ENCODE results near the gene CNTLN.

CNTLN gene

DNA sequence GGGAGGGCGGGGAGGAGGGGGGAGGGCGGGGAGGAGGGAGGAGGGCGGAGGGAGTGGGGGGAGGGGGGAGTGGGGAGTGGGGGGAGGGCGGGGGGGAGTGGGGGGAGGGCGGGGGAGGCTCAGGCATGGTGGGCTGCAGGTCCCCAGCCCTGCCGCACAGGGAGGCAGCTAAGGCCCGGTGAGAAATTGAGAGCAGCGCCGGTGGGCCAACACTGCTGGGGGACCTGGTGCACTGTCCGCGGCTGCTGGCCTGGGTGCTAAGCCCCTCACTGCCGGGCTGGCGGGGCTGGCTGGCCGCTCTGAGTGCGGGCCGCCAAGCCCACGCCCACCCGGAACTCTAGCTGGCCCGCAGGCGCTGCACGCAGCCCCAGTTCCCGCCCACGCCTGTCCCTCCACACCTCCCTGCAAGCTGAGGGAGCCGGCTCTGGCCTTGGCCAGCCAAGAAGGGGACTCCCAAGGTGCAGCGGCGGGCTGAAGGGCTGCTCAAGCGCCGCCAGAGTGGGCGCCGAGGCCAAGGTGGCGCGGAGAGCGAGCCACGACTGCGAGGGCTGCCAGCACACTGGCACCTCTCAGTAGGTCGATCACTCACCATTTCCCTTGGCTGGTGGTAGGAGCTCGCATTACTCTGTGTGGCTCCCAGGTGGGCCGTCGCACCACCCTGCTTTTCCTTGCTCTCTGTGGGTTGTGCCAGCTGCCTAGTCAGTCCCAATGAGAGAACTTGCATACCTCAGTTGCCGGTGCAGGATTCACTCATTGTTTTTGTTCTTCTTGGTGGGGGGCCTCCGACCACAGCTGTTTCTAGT, 160.2 kb downstream of the CNTLN start:
- H3F3A ChIP-seq (ENCODE audit: low read depth): no peaks in the 10 kb centered on the region
- H3K9me3 ChIP-seq (ENCODE audit: insufficient read depth, low read depth, low read length): no peaks in the 10 kb centered on the region
- H3K9me2 ChIP-seq (replicated peaks; ENCODE audit: low read depth, low read length): no peaks in the 10 kb centered on the region
- peaks cover 5% of the 10 kb centered on the region for H3K4me1 ChIP-seq (ENCODE audit: insufficient read depth, low read length, poor library complexity, severe bottlenecking)
- no peak overlapping the region for H2AFZ ChIP-seq (ENCODE audit: low read length)
- H3K4me3 ChIP-seq (ENCODE audit: low read length, poor library complexity, severe bottlenecking): no peak overlapping the region
- H3K36me3 ChIP-seq (ENCODE audit: insufficient read depth, low read length): peaks cover 7% of the 10 kb centered on the region; the same call in 1 of the 2 replicates
- H3K27me3 ChIP-seq (ENCODE audit: insufficient read depth, low read length, poor library complexity, severe bottlenecking): no peaks in the 10 kb centered on the region
- H3K4me2 ChIP-seq (ENCODE audit: low read depth, low read length, poor library complexity, severe bottlenecking): no peak overlapping the region
- no peaks in the 10 kb centered on the region for H4K20me1 ChIP-seq (ENCODE audit: insufficient read depth, low read length, poor library complexity, severe bottlenecking)
- no peaks in the 10 kb centered on the region for H3K79me2 ChIP-seq (ENCODE audit: insufficient read depth, low read length)
- no peak overlapping the region for H3K9ac ChIP-seq (ENCODE audit: low read depth, low read length, poor library complexity, severe bottlenecking)
- TF ChIP-seq, protein P1, sequence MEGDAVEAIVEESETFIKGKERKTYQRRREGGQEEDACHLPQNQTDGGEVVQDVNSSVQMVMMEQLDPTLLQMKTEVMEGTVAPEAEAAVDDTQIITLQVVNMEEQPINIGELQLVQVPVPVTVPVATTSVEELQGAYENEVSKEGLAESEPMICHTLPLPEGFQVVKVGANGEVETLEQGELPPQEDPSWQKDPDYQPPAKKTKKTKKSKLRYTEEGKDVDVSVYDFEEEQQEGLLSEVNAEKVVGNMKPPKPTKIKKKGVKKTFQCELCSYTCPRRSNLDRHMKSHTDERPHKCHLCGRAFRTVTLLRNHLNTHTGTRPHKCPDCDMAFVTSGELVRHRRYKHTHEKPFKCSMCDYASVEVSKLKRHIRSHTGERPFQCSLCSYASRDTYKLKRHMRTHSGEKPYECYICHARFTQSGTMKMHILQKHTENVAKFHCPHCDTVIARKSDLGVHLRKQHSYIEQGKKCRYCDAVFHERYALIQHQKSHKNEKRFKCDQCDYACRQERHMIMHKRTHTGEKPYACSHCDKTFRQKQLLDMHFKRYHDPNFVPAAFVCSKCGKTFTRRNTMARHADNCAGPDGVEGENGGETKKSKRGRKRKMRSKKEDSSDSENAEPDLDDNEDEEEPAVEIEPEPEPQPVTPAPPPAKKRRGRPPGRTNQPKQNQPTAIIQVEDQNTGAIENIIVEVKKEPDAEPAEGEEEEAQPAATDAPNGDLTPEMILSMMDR (conservative IDR thresholded peaks at IDR 0.05; ENCODE audit: low read length): no peak
- TF ChIP-seq EZH2phosphoT487 (IDR thresholded peaks at IDR 0.05; ENCODE audit: borderline replicate concordance): no peak

DNA sequence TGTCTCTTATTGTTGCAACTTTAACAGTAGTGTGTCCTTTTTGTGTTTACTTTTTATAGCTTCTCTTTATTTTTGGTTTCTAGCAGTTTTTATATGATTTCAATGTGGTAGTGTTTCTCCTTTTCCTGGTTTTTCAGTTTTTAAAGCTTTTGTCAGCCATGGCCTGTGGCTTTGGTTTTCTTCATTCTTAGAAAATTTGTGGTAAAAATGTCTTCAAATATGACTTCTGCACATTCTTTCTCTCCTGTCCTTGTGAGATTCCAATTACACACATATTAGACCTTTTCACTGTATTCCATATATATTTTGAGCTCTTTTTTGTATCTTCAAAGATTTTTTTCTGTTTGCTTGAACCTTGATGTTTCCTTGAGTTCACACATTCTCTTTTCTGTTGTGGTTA, 180.5 kb downstream of the CNTLN start:
- no peaks in the 10 kb centered on the region for H3K79me2 ChIP-seq (ENCODE audit: insufficient read depth, low read length)
- TF ChIP-seq, protein P1 (conservative IDR thresholded peaks at IDR 0.05; ENCODE audit: low read length): no peak
- TF ChIP-seq EZH2phosphoT487 (IDR thresholded peaks at IDR 0.05; ENCODE audit: borderline replicate concordance): no peak
- no peaks in the 10 kb centered on the region for H3K9me3 ChIP-seq (ENCODE audit: insufficient read depth, low read depth, low read length)
- H3K9ac ChIP-seq (ENCODE audit: low read depth, low read length, poor library complexity, severe bottlenecking): no peak overlapping the region
- no peak overlapping the region for H3K4me3 ChIP-seq (ENCODE audit: low read length, poor library complexity, severe bottlenecking)
- H3K27me3 ChIP-seq (ENCODE audit: insufficient read depth, low read length, poor library complexity, severe bottlenecking): no peaks in the 10 kb centered on the region
- H3K9me2 ChIP-seq (replicated peaks; ENCODE audit: low read depth, low read length): no peaks in the 10 kb centered on the region
- H4K20me1 ChIP-seq (ENCODE audit: insufficient read depth, low read length, poor library complexity, severe bottlenecking): no peaks in the 10 kb centered on the region
- no peak overlapping the region for H3K4me2 ChIP-seq (ENCODE audit: low read depth, low read length, poor library complexity, severe bottlenecking)
- no peak overlapping the region for H2AFZ ChIP-seq (ENCODE audit: low read length)
- no peaks in the 10 kb centered on the region for H3K36me3 ChIP-seq (ENCODE audit: insufficient read depth, low read length)
- H3K4me1 ChIP-seq (ENCODE audit: insufficient read depth, low read length, poor library complexity, severe bottlenecking): no peaks in the 10 kb centered on the region
- H3F3A ChIP-seq (ENCODE audit: low read depth): no peaks in the 10 kb centered on the region

DNA sequence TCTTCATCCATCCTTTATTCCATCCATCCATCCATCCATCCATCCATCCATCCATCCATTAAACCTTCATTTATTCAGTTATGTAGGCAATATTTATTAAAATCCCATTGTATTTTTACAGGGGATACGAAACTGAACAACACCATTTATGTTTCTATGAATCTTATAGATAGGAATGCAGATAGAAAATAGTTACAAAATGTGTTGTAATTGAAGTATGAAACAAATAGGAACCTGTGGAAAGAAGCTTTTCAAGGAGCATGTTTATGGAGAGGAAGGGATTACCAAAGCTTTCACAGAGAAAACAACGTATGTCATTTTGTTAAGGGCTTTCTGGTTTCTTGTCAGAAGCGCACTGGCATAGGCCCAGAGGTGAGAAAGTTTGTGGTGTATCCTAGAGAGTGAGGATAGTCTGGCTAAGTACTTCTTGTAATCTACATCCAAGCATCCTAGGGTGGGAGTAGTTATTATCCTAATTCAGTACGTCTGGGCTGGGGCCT, 184.0 kb downstream of the CNTLN start:
- TF ChIP-seq, protein P1 (conservative IDR thresholded peaks at IDR 0.05; ENCODE audit: low read length): no peak
- TF ChIP-seq EZH2phosphoT487 (IDR thresholded peaks at IDR 0.05; ENCODE audit: borderline replicate concordance): no peak
- H3K9me3 ChIP-seq (ENCODE audit: insufficient read depth, low read depth, low read length): no peaks in the 10 kb centered on the region
- H3K4me2 ChIP-seq (ENCODE audit: low read depth, low read length, poor library complexity, severe bottlenecking): no peak overlapping the region
- H3K9me2 ChIP-seq (replicated peaks; ENCODE audit: low read depth, low read length): no peaks in the 10 kb centered on the region
- no peak overlapping the region for H2AFZ ChIP-seq (ENCODE audit: low read length)
- H3K36me3 ChIP-seq (ENCODE audit: insufficient read depth, low read length): no peaks in the 10 kb centered on the region
- no peaks in the 10 kb centered on the region for H4K20me1 ChIP-seq (ENCODE audit: insufficient read depth, low read length, poor library complexity, severe bottlenecking)
- no peaks in the 10 kb centered on the region for H3K27me3 ChIP-seq (ENCODE audit: insufficient read depth, low read length, poor library complexity, severe bottlenecking)
- no peaks in the 10 kb centered on the region for H3K79me2 ChIP-seq (ENCODE audit: insufficient read depth, low read length)
- no peaks in the 10 kb centered on the region for H3F3A ChIP-seq (ENCODE audit: low read depth)
- H3K9ac ChIP-seq (ENCODE audit: low read depth, low read length, poor library complexity, severe bottlenecking): no peak overlapping the region
- no peak overlapping the region for H3K4me3 ChIP-seq (ENCODE audit: low read length, poor library complexity, severe bottlenecking)
- H3K4me1 ChIP-seq (ENCODE audit: insufficient read depth, low read length, poor library complexity, severe bottlenecking): no peaks in the 10 kb centered on the region
